ENCODE results near the gene GRPEL1.

GRPEL1 gene

GRCh38 chr4:7073059-7073458, 5.2 kb upstream of the GRPEL1 start:
- DNase-seq (ENCODE audit: low read depth): no peak
- H3K4me3 ChIP-seq (ENCODE audit: low read length): no peak overlapping the region
- TF ChIP-seq CTCF (conservative IDR thresholded peaks at IDR 0.05; ENCODE audit: low read length): no peak

- H3K4me3 ChIP-seq (ENCODE audit: low read length): no peak overlapping the region
- peak; percentile 57 for DNase-seq (ENCODE audit: low read depth)
- peak; percentile 99 for TF ChIP-seq CTCF (conservative IDR thresholded peaks at IDR 0.05; ENCODE audit: low read length)
These were observed 3.1 kb upstream of the GRPEL1 start for GRCh38 chr4:7070729-7071511.

- peak overlapping the region; percentile 75 for H3K4me3 ChIP-seq (ENCODE audit: low read length)
- no peak for DNase-seq (ENCODE audit: low read depth)
- no peak for TF ChIP-seq CTCF (conservative IDR thresholded peaks at IDR 0.05; ENCODE audit: low read length)
These were observed 1.0 kb upstream of the GRPEL1 start for GRCh38 chr4:7068883-7069282.

- H3K4me3 ChIP-seq (ENCODE audit: low read length): peak overlapping the region; percentile 75
- no peak for TF ChIP-seq CTCF (conservative IDR thresholded peaks at IDR 0.05; ENCODE audit: low read length)
- DNase-seq (ENCODE audit: low read depth): no peak
These were observed 497 bp upstream of the GRPEL1 start for GRCh38 chr4:7068279-7068842.

- no peak for DNase-seq (ENCODE audit: low read depth)
- peak overlapping the region; percentile 87 for H3K4me3 ChIP-seq (ENCODE audit: low read length)
- TF ChIP-seq CTCF (conservative IDR thresholded peaks at IDR 0.05; ENCODE audit: low read length): no peak
These were observed 775 bp downstream of the GRPEL1 start for GRCh38 chr4:7067126-7067451.

- H3K4me3 ChIP-seq (ENCODE audit: low read length): peak overlapping the region; percentile 87
- no peak for TF ChIP-seq CTCF (conservative IDR thresholded peaks at IDR 0.05; ENCODE audit: low read length)
- no peak for DNase-seq (ENCODE audit: low read depth)
These were observed 1.4 kb downstream of the GRPEL1 start for GRCh38 chr4:7066493-7066892.

- H3K4me3 ChIP-seq (ENCODE audit: low read length): no peak overlapping the region
- DNase-seq (ENCODE audit: low read depth): no peak
- no peak for TF ChIP-seq CTCF (conservative IDR thresholded peaks at IDR 0.05; ENCODE audit: low read length)
These were observed 1.9 kb downstream of the GRPEL1 start for GRCh38 chr4:7066006-7066405.

Data from AG10803 (cell line).